DOHH2 (cell line): ENCODE data around the gene CHD3.

Experiments used
- H3F3A ChIP-seq: fragments of 200-600 bp; sonication (generic), shearing (Covaris generic); 2 replicates; pipeline ENCODE4 v1.6.0; 2016; ENCODE audit warnings: antibody characterized with exemption, mild to moderate bottlenecking; ENCODE audit not compliant: control insufficient read depth, insufficient read depth
- H3K27ac ChIP-seq: fragments of 200-600 bp; sonication (generic); 2 replicates; pipeline ENCODE4 v1.5.1; 2014; ENCODE audit warnings: low read depth, mild to moderate bottlenecking, low read length, moderate library complexity
- H3K27me3 ChIP-seq: fragments of 200-600 bp; sonication (generic); 2 replicates; pipeline ENCODE4 v1.6.1; 2014; ENCODE audit warnings: mild to moderate bottlenecking, low read length, mixed read lengths; ENCODE audit not compliant: control insufficient read depth
- H3K36me3 ChIP-seq: fragments of 200-600 bp; sonication (generic); 2 replicates; pipeline ENCODE4 v1.6.1; 2014; ENCODE audit warnings: mild to moderate bottlenecking, low read length, moderate library complexity, mixed read lengths; ENCODE audit not compliant: control insufficient read depth
- H3K4me1 ChIP-seq: fragments of 200-600 bp; sonication (generic); 2 replicates; pipeline ENCODE4 v1.6.1; 2014; ENCODE audit warnings: mild to moderate bottlenecking, low read length, mixed read lengths; ENCODE audit not compliant: control insufficient read depth
- H3K4me2 ChIP-seq: fragments of 200-600 bp; sonication (generic); 2 replicates; pipeline ENCODE4 v1.6.0; 2014; ENCODE audit warnings: mild to moderate bottlenecking, low read length, moderate library complexity
- H3K4me3 ChIP-seq: fragments of 200-600 bp; sonication (generic); 2 replicates; pipeline ENCODE4 v1.5.1; 2014; ENCODE audit warnings: mild to moderate bottlenecking, low read length, mixed read lengths
- H3K79me2 ChIP-seq: fragments of 200-600 bp; sonication (generic); 2 replicates; pipeline ENCODE4 v1.6.1; 2014; ENCODE audit warnings: mild to moderate bottlenecking, low read length, mixed read lengths; ENCODE audit not compliant: control insufficient read depth
- H3K9me2 ChIP-seq: fragments of 200-600 bp; sonication (generic); replicated peaks from 2 replicates; pipeline ENCODE4 v1.6.1; 2014; ENCODE audit warnings: mild to moderate bottlenecking, low read length, mixed read lengths; ENCODE audit not compliant: control insufficient read depth
- H3K9me3 ChIP-seq: fragments of 200-600 bp; sonication (generic); 2 replicates; pipeline ENCODE4 v1.6.1; 2014; ENCODE audit warnings: antibody characterized with exemption, low read length, mixed read lengths; ENCODE audit not compliant: control insufficient read depth, insufficient read depth
- H4K20me1 ChIP-seq: fragments of 200-600 bp; sonication (generic); 2 replicates; pipeline ENCODE4 v1.6.0; 2014; ENCODE audit warnings: low read depth, mild to moderate bottlenecking, antibody characterized with exemption, low read length, moderate library complexity; ENCODE audit not compliant: control insufficient read depth, insufficient read depth
- CTCF ChIP-seq: fragments of 200-600 bp; sonication (generic); IDR thresholded peaks from one replicate; pipeline ENCODE4 v1.5.1; 2014; ENCODE audit warnings: antibody characterized with exemption, mild to moderate bottlenecking, low read depth, low read length; ENCODE audit not compliant: poor library complexity, severe bottlenecking
- EZH2phosphoT487 ChIP-seq: fragments of 200-600 bp; sonication (generic); IDR thresholded peaks from 2 replicates; pipeline ENCODE4 v1.6.1; 2017; ENCODE audit warnings: borderline replicate concordance, mild to moderate bottlenecking, antibody characterized with exemption, low read length, moderate library complexity, mixed read lengths

CHD3 gene

GRCh38 chr17:7897090-7897489, 8.5 kb downstream of the CHD3 start:
- Histone ChIP-seq H3F3A (no peaks in the 10 kb centered on the region), H3K4me1 (no peaks in the 10 kb centered on the region), H3K27me3 (no peaks in the 10 kb centered on the region), H3K9me2 (no peaks in the 10 kb centered on the region), H3K9me3 (no peaks in the 10 kb centered on the region), H3K4me3 (no peak overlapping the region), H3K79me2 (no peaks in the 10 kb centered on the region; the same call in 1 of the 2 replicates), H3K27ac (no peak overlapping the region), H4K20me1 (no peaks in the 10 kb centered on the region), H3K4me2 (no peak overlapping the region), H3K36me3 (peaks cover 84% of the 10 kb centered on the region)
- TF ChIP-seq CTCF (no peak), EZH2phosphoT487 (no peak)

DNA sequence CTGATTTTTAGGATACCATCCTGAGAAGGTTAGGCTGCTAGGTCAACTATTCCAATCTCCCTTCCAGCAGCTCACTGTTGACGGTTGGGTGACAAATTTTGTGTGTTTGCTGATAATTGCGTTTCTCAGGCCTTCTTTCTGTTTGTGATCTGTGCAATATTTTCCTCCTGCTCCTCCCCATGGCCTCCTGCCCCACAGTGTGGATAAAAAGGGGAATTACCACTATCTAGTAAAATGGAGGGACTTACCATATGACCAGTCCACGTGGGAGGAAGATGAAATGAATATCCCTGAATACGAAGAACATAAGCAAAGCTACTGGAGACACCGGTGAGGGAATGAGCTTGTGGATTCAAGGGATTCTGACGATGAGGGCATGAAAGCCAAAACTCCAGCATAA, 9.2 kb downstream of the CHD3 start:
- Histone ChIP-seq H3K36me3 (peaks cover 87% of the 10 kb centered on the region), H3K4me1 (no peaks in the 10 kb centered on the region), H4K20me1 (no peaks in the 10 kb centered on the region), H3K79me2 (no peaks in the 10 kb centered on the region), H3K9me2 (no peaks in the 10 kb centered on the region), H3K27me3 (no peaks in the 10 kb centered on the region), H3K9me3 (no peaks in the 10 kb centered on the region), H3K4me2 (no peak overlapping the region), H3K4me3 (no peak overlapping the region), H3F3A (no peaks in the 10 kb centered on the region), H3K27ac (no peak overlapping the region)
- TF ChIP-seq EZH2phosphoT487 = no peak
- peak; percentile 50 for TF ChIP-seq CTCF

- Histone ChIP-seq H3K36me3 (peaks cover 95% of the 10 kb centered on the region), H4K20me1 (no peaks in the 10 kb centered on the region; the same call in 1 of the 2 replicates), H3K79me2 (no peaks in the 10 kb centered on the region), H3K27me3 (no peaks in the 10 kb centered on the region), H3K4me1 (no peaks in the 10 kb centered on the region), H3K27ac (no peak overlapping the region), H3K9me2 (no peaks in the 10 kb centered on the region), H3K4me3 (no peak overlapping the region), H3K4me2 (no peak overlapping the region), H3F3A (no peaks in the 10 kb centered on the region; the same call in 1 of the 2 replicates), H3K9me3 (no peaks in the 10 kb centered on the region)
- TF ChIP-seq CTCF = no peak
- no peak for TF ChIP-seq EZH2phosphoT487
These were observed 14.8 kb downstream of the CHD3 start for GRCh38 chr17:7903154-7904103.
